IMR-90 (cell line): ENCODE measurements around the gene CBL.

ENCODE experiments used
- BHLHE40 ChIP-seq: fragments of 150-350 bp; IDR thresholded peaks from 2 replicates; pipeline ENCODE4 v1.6.1; 2016; ENCODE audit warnings: mild to moderate bottlenecking, low read depth, low read length
- POLR2A ChIP-seq: IDR thresholded peaks from 2 replicates; pipeline ENCODE4 v1.6.1; 2012; ENCODE audit warnings: mild to moderate bottlenecking, low read depth, low read length
- TF ChIP-seq, protein P1 (sequence below): conservative IDR thresholded peaks from 2 replicates; pipeline ENCODE4 v1.5.1; 2012; ENCODE audit warnings: mild to moderate bottlenecking, low read depth, low read length, improper control_type of control experiment
- TF ChIP-seq, protein P2 (sequence below): fragments of 150-350 bp; IDR thresholded peaks from 2 replicates; pipeline ENCODE4 v1.6.1; 2017; ENCODE audit warnings: mild to moderate bottlenecking, antibody characterized with exemption, low read length, low read depth

DNA sequence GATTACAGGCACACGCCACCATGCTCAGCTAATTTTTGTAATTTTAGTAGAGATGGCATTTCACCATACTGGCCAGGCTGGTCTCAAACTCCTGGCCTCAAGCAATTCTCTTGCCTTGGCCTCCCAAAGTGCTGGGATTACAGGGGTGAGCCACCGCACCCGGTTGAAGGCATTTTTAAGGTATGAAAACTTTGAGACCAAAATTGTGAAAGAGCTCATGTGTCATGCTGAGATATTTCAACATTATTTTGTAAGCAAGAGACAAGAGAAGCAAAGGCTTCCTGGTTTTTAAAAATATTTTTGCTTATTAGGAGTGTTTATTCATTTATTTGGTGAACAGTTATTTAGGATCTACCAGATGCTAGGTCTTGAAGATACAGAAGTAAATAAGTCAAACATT is 14.0 kb upstream of the CBL start:
- TF ChIP-seq, protein P1, sequence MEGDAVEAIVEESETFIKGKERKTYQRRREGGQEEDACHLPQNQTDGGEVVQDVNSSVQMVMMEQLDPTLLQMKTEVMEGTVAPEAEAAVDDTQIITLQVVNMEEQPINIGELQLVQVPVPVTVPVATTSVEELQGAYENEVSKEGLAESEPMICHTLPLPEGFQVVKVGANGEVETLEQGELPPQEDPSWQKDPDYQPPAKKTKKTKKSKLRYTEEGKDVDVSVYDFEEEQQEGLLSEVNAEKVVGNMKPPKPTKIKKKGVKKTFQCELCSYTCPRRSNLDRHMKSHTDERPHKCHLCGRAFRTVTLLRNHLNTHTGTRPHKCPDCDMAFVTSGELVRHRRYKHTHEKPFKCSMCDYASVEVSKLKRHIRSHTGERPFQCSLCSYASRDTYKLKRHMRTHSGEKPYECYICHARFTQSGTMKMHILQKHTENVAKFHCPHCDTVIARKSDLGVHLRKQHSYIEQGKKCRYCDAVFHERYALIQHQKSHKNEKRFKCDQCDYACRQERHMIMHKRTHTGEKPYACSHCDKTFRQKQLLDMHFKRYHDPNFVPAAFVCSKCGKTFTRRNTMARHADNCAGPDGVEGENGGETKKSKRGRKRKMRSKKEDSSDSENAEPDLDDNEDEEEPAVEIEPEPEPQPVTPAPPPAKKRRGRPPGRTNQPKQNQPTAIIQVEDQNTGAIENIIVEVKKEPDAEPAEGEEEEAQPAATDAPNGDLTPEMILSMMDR, result no peak
- TF ChIP-seq, protein P2, sequence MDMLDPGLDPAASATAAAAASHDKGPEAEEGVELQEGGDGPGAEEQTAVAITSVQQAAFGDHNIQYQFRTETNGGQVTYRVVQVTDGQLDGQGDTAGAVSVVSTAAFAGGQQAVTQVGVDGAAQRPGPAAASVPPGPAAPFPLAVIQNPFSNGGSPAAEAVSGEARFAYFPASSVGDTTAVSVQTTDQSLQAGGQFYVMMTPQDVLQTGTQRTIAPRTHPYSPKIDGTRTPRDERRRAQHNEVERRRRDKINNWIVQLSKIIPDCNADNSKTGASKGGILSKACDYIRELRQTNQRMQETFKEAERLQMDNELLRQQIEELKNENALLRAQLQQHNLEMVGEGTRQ, result no peak
- no peak for TF ChIP-seq BHLHE40
- TF ChIP-seq POLR2A, result no peak
